ENCODE results near the gene SLC35B2.
"Not testable (repeated sequence)": the region's sequence is repeated elsewhere in the genome, so short reads cannot be mapped to it uniquely, and the experiment has no call there.

SLC35B2 gene

DNA sequence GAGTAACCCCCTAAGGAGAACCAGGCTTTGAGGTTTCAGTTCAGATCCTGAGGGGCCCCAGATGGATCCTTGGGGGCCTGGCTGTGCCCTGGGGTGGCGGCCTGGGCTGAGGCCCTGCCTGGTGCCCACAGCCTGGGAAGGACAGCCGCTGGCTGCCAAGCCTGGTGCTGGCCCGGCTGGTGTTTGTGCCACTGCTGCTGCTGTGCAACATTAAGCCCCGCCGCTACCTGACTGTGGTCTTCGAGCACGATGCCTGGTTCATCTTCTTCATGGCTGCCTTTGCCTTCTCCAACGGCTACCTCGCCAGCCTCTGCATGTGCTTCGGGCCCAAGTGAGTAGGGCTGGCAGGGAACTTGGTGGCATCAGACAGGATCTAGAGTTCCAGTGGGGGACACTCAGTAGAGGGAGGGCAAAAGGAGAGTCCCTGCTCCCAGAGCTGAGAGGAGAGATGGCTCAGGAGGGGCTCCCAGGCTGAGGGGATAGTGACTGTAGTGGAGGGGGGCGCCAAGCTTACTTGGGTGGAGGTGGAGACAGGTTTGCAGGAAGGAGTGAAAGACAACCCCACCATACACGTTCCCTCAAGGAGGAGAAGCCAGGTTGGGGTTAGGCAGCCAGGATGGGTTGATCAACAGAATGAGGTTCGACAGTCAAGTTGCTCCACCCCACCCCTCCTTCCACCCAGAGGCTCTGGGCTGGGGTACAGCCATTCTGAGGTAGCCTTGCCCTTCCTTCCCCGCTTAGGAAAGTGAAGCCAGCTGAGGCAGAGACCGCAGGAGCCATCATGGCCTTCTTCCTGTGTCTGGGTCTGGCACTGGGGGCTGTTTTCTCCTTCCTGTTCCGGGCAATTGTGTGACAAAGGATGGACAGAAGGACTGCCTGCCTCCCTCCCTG lies 24.4 kb downstream of the SLC35B2 start:
- DNase-seq = no peak

DNA sequence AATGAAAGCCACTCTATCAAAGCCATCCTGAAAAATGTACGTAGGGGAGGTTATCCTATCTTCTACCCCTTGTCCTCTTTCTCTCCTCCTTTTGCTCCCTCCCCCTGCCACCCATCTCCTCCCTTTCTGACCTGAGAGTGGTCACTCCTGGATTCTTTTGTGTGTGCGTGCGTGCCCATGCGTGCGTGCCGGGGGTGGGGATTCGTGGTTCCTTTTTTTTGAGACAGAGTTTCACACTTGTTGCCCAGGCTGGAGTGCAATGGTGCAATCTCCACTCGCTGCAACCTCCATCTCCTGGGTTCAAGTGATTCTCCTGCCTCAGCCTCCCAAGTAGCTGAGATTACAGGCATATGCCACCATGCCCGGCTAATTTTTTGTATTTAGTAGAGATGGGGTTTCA lies 25.9 kb downstream of the SLC35B2 start:
- not testable (repeated sequence) for DNase-seq

DNA sequence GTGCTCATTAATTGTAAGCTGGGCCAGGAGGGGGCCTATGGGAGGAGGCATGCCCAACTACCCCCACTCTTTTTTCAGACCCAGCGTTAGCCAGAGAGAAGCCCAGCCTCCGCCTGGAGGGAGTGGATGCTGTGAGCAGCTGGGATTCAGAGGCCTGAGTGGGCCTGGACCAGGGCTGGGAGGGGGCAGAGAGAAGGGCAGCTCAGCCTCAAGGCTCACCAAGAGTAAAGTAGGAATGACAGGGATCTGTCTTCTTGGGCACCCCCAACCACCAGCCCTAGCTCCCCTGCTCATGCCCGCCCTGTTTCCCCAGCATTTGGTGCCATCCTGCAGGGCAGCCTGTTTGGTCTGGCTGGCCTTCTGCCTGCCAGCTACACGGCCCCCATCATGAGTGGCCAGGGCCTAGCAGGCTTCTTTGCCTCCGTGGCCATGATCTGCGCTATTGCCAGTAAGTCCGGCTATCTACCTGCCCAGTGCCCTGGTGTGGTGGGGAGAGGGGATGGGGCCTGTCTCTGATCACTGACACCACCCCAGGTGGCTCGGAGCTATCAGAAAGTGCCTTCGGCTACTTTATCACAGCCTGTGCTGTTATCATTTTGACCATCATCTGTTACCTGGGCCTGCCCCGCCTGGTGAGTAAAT lies 27.2 kb downstream of the SLC35B2 start:
- no peak for DNase-seq

DNA sequence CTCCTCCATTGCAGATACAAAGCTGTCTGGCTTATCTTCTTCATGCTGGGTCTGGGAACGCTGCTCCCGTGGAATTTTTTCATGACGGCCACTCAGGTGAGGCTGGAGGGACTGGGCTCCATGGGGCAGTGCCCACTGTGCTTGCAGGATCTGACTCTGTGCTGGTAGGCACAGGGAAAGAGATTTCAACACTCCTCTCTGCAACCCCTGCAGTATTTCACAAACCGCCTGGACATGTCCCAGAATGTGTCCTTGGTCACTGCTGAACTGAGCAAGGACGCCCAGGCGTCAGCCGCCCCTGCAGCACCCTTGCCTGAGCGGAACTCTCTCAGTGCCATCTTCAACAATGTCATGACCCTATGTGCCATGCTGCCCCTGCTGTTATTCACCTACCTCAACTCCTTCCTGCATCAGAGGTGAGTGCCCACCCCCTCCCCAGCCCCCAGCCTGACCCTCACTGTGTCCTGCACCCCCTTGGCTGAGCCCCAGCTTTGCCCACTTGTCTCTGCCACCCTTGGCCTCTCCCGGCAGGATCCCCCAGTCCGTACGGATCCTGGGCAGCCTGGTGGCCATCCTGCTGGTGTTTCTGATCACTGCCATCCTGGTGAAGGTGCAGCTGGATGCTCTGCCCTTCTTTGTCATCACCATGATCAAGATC lies 27.8 kb downstream of the SLC35B2 start:
- no peak for DNase-seq

DNA sequence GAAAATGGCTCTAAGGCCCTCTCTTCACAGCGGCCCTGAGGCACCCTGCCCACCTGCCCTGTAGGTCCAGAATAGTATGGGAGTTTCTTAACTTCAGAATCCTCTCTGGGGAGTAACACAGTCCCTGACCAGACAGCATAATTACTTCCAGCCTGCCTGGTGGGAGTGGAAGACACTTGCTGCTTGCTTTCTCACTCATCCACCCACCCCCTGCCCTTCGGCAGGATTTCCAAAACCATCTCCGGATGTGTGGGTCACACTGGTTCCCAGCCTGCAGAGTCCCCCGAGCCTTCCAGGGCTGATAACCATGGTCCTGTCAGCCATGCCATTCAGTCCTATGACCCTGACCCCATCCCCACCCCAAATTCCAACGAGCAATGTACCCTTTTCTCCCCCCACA lies 28.5 kb downstream of the SLC35B2 start:
- no peak for DNase-seq

DNA sequence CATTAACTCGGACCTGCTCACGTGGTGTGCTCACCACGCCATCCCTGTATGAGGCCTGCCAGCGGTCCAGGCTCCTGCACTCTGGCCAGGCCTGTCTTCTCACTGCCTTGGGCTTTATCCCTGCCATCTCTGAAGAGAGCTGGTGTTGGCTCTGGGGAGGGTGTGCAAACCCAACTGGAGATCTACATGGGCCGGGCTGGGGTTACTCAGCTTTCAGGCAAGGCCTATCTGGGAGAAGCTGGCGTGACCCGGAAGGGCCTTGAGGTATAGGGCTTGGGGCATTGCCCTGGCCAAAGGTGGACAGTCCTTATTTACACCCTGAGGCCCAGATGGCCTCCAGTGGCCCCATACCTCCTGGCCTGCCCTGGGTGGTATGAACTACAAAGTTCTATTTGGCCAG lies 28.9 kb downstream of the SLC35B2 start:
- DNase-seq = no peak

DNA sequence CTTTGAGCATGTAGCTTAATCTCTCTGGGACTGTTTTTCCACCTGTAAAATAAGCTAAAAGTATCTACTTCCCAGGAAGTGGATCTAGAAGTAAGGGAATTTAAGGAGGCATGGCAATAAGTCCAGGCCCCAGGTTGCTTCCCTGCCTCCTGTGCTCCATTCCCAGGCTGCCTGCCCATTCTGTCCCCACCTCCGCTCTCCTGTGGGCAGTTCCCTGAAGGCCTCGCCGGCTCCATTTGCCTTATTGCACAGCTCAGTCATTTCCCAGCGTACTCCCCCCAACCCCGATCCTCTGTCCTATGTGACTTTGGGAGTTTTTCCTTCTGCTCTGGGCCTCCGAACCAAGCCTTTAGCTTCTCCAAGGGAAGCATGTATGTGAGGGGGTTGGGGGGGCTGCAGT lies 29.3 kb downstream of the SLC35B2 start:
- no peak for DNase-seq

DNA sequence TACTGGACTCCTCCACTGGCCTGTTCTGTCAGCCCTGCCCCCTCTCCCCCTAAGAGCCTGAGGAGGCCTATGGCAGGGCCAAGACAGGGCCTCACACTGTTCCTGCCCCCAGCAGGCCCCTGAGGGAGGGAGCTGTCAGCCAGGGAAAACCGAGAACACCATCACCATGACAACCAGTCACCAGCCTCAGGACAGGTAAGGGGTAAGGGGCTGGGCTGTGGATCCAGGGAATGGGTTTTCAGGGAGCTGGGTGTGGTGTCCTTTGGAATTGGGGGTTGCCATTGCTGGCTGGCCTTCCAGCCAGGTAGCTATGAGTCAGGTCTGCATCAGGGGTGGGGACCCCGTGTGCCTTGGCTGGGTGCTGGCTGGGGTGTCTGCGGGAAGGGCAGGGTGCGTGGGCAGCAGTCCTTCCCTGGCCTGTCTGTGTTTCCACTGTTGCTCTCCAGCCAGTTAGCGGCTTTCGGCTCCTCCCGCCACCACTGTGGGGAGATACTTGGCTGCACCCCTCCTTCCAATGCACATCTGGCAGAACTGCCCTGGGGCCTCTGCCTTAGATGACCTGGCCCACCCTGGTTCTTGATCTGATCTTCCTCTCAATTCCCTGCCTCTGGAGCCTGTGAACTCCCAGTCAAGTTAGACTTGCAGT lies 30.1 kb downstream of the SLC35B2 start:
- no peak for DNase-seq

DNA sequence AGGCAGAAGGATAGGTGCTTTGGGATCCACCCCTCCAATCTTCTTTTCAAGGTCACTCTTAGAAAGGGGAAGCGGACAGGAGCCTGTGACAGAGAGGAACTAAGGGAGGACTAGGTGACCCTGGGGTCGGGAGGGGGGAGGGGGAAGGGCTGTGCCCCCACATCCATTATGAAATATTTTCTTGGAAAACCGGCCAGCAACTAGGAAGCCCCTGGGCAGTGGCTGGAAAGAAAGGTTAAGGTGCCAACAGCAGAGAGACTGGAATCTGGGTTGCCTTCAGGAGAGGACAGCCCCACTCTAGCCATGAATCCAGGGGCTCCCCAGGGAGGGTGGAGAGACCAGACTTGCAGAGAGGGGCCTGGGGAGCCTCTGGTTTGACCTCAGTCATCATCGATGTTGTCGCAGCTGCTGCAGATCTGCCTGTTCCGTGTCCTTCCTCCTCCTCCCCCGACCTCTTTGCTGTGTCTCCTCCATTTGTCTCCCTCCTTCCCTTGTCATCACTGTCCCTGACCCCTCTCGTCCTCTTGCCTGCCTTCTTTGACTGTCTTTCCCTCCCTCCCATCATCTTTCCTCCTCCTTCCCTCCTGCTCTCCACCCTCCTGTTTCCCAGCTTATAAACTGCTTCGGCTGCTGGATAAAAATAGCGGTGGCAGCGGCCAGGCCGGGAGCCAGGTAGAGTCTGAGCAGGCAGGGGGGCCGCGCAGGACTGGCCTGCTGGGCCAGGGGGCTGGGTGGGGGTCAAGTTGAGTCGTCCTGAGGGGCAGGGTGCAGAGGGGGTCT lies 30.8 kb downstream of the SLC35B2 start:
- no peak for DNase-seq

DNA sequence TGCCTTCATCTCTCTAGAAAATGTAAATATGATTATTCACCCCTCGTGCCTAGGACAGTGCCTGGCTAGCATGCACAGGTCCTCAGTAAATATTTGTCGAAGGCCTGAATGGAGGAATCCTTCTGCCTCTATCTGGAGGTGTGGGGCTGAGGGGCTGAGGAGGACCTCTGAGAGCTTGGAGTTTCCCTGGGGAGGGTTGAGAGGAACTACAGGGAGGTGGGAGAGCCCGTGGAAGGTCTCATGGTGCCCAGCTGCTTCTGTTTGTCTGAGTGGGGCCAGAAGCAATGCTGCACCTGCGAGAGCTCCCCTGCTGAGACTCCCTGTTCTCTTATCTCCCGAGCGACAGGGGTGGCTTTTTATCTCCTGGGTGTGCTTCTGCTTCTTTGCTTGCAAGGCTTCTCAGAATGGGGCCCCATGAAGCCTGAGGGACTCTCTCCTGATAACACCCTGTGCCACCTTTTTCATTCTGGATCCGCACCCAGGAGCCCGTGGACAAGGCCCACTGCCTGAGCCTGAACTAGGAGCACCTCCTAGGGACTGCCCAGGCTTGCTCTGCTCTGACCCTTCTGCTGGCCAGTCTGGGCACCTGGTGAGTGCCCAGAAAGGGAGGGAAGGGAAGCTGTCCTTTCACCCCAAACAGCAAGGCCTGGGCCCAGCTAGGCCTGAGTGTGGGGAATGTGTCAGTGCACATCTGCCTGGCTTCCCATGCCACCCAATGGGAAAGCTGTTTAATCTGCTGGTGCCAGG lies 31.6 kb downstream of the SLC35B2 start:
- DNase-seq = no peak

DNA sequence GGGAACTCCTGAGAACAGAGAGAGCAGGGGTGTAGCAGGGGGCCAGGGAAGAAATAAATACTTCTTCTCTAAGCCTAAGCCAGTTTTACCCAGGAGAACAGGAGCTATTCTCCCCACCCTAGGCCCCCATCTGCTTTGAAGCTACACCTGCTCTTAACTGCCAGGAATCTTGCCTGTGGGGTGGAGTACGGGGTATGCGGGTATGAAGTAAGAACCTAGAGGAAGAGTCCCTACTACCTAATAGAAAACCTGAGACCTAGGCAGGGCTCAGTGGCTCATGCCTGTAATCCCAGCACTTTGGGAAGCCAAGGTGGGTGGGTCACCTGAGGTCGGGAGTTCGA lies 32.4 kb downstream of the SLC35B2 start:
- DNase-seq = no peak

DNA sequence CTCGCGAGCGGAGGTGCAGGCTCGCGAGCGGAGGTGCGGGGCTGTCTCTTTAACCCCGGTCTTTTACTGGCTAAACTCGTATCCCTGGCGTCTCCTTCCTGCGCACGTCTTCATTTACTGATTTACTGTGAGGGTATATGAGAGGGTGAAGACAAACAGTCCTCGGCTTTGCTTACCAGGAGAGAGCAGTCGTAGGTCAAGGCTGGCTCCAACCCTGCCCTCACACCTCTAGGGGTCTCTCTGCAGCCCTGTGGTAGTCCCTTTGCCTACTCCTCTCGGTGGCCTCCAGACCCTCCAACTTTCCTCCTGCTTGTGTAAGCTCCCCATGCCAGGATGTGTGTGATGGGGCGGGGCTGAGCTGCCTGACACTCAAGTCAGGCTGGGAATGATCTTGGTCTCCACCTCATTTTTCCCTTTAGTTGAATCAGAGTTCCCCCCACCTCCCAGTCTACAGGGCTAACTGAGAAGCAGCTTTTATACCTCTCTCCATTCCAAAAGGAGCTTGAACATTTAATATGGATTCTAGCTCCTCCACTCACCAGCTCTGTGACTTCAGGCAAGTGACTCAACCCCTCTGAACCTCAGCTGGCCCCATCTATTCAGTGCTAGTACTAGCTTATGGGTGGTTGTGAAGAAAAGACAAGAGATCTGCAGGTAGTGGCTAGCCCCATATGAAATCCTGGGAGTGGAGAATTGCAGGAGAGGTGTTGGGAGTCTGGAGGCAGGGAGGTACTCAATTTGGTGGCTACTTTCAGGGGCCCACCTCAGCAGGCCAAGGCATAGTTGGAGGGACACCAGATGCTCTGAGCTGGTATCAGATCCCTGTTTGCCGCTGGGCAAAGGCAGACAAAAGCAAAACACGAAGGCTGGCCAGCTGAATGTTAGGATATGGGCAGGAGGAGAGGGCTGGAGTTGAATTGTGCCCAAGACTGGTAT lies 33.0 kb downstream of the SLC35B2 start:
- DNase-seq = no peak

DNA sequence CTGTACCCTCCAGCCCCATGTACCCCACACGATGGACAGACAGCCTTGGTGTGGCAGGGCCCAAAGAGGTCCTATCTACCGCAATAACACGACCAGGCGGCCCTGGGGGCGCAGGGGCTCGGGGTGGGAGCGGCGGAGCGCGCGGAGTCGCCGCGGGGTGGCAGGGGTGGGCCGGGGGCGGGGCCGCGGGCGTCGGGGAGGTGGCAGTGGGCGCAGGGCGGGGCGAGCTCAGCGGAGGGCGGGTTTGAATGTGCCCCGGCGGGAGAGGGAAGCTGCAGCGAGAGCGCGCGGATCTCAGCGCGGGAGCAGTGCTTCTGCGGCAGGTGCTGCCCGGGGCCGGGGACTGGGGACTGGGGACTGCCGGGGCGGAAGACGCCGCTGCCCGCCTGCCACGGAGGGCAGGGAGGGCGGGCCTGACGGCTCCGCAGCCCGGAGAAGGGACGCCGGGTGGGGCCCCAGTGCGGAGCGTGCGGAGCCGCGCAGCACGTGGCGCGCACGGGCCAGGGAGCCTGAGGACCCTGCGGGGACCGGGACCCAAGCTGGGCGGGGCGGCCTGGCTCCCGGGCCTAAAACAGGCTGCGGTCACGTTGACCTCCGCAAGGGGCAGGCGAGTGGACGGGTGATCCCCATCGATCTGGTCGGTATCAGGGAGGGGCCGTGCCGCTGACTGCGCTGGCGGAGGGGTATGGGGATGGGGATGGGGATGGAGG lies 33.9 kb downstream of the SLC35B2 start, which contains the start of gene SLC29A1:
Gene SLC29A1 (plus strand): TSS at position 277 of the 710 bp plus-strand sequence. CDS start 3,719 bp downstream, outside the sequence.
- DNase-seq = no peak

DNA sequence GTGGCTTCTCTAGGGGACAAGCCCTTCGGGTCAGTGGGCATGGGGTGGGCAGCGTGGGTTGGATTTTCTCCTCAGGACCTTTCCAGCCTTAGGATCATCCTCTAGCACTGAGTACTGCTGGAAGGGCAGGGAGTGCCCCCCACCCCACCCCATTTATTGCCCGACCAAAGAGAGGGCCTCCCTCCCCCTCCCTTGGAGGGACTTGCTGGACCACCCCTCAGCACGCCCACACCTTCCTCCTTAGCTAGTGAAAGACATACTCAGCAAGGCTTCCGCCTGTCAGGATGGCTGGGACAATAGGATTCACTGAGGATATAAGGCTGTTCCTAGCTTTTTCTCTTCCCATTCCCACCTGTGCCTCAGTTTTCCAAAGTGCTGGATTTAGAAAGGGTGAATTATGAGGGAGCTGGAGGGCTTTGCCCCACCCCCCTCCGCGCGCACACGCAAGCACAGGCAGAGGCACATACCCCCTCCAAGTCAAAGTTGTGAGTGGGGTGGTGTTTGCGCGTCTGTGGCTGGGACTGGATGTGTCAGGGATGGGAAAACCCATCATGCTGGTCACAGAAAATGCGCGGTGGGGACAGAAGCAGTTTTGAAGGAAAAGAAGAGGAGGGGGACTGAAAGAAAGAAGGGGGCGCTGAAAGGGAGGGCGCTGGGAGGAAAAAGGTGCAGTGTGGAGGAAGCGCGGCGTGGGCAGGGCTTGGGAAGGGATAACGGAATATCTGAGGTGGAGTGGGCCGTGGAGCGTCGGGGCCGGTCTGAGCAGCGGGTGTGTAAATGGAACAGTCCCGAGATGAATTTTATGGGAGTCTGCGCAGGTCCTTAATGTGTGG lies 34.6 kb downstream of the SLC35B2 start:
- no peak for DNase-seq

DNA sequence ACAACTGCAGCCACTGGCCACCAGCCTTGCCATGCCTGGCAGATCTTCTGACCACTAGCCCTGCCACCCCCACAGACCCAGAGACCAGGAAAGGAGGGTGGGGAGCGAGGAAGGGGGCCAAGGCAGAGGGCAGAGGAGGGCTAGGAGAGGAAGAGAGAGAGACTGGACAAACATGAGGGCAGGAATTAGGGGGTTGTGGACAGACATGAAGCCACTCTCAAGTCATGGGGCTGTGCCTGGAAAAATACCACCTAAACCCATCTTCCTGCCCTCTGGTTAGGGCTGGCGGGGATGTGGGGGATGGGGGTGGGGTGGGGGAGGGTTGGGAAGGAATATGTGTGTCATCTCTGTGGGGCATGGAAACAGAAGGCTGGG lies 35.4 kb downstream of the SLC35B2 start:
- DNase-seq = no peak

DNA sequence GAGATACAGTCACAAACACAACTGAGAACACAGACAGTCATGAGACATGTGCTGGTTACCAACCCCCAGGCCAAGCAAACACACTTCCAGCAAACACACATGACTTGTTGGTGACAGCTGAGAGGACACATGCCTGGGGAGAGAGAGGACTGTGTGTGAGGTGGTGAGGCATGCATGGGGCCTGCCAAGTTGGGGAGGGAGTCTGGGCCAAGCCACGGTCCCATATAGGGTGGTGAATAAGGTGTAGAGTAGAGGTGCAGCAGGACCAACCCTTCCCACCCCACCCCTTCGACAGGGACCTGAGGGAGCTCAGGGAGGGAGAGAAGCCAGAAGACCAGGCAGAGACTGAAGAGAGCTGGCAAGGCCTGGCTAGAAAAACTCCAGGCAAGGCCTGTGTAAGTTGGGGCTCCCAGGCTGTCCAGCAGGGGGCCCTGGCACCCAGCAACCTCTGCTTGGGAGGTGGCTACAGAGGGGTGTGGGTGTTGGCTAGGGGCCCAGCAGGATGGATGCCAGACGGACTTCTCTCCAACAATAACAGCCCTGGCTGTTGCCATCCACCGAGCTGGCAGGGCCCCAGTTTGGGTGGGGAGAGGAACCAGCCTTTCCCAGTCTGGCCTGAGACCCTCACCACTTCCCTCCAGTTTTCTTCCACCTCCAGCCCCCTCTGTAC lies 35.9 kb downstream of the SLC35B2 start:
- no peak for DNase-seq

DNA sequence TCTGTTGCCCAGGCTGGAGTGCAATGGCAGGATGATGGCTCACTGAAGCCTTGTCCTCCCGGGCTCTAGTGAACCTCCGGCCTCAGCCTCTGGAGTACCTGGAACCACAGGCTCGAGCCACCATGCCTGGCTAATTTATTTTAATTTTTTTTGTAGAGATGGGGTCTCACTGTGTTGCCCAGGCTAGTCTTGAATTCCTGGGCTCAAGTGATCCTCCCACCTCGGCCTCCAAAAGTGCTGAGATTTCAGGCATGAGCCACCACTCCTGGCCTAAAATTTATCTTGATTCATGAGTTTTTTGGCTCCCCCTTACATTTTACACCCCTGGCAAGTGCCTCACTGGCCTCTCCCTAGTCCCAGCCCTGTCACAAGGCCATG lies 36.4 kb downstream of the SLC35B2 start:
- no peak for DNase-seq

Measured in amniotic stem cell (primary cell).